T1000 (cell line): ENCODE data around the gene C21orf91.

Experiments used
- DNase-seq: peaks from one replicate; lab custom pipeline; 2025; ENCODE audit warnings: mixed read lengths; lab: John Stamatoyannopoulos, UW

C21orf91 gene

DNA sequence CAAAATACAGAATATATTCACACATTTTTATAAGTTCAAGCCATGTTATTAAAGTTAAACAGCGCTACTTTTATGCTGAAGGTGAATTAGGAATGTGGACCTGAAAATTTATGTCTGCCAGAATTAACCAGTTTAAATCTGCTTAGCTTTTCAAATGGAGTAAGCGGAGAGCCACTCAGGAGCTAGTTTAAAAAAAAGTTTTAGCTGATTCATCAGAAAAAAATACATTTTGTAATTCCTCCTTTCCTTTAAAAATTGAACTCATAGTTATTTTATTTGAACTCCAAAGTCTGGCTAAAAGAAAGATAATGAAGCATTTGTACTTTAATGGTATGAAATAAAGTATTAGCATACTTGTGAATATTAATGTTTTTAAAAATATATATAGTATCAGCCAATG lies 21.2 kb downstream of the C21orf91 start:
- DNase-seq: no peak

DNA sequence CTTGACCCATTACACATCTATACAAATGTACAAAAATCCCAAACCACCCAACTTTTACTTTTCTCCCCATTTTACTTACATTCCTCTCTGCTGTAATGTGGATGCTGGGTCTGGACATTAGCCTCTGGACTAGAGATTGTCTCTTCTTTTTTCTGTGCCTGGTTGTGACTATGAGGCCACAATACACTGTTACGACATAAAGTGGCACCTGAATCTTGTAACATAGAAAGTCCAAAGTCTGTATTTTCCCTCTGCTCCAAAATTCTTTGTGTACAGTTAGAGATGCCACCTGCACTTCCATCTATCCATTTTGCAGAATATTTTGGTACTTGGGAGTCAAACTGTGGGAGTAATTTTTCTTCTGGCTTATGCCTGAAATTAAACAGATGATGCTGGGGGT lies 22.7 kb downstream of the C21orf91 start:
- no peak for DNase-seq

DNA sequence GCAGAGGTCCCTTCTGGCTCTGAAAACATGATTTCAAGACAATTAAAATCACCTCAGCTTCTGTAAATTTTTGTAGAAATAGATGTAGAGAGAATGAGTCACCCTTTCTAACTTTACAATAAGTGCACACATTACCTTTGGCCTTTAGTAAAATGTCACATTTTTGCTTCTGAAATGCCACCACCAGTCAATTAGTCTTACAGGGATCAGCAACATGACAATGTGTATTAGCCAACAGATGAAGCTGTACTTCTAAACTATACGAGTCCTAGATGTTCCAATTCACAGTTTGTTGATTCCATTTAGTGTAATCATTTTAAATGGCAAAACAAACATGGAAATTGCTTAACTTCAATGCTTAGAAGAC lies 23.1 kb downstream of the C21orf91 start:
- DNase-seq: no peak

DNA sequence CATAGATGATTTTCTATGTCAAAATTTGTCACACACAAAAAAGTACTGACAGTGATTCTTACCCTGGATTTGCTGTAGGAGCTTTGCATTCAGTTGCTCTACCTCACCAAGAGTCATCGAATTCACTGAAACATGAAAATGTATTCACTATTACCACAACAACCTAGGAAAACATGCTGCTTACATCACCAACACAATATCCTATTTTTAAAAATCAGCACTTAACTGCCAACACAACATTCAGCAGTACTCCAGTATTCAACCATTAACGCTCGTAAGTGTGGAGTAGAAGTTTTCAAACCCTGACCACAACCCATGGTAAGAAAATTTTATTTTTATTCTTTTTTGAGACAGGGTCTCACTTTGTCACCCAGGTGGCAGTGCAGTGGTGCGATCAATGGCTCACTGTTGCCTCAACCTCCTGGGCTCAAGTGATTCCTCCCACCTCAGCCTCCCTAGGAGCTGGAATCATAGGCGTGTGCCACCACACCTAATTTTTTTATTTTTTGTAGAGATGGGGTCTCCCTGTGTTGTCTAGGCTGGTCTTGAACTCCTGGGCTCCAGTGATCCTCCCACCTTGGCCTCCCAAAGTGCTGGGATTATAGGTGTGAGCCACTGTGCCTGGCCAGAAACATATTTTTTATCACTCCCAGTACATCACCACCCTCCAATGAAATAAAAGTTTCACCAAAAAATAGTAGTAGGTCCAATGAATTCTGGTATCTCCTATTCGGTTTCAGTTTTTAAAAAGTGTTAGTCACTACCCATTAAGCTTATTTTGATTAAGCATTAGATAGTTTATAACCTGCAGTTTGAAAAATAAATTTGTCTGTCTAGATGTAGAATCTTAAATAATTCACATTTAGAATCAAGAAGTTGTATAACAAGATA lies 23.8 kb downstream of the C21orf91 start:
- DNase-seq: no peak

DNA sequence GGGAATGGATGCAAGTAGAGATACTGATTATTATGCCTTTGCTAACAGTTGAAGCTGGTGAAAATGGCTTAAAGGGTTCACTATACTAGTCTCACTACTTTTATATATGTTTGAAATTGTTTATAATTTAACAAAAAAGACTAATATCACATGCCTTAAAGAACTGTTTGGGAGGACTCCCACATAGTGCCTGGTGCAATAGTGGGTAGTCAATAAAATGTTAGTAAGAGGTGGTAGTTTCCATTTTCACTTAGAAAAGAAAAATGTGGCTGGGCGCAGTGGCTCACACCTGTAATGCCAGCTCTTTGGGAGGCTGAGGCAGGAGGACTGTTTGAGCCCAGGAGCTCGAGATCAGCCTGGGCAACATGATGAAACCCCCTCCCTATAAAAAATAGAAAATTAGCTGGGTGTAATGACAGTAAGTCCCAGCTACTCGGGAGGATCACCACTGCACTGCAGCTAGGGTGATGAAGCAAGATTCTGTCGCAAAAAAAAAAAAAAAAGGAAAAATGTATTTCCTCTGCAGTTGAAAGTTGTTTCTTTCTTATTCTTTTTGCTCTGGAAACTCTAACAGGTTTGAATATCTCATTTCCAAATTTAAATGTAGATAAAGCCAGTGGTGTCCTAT lies 24.5 kb downstream of the C21orf91 start:
- DNase-seq: no peak

DNA sequence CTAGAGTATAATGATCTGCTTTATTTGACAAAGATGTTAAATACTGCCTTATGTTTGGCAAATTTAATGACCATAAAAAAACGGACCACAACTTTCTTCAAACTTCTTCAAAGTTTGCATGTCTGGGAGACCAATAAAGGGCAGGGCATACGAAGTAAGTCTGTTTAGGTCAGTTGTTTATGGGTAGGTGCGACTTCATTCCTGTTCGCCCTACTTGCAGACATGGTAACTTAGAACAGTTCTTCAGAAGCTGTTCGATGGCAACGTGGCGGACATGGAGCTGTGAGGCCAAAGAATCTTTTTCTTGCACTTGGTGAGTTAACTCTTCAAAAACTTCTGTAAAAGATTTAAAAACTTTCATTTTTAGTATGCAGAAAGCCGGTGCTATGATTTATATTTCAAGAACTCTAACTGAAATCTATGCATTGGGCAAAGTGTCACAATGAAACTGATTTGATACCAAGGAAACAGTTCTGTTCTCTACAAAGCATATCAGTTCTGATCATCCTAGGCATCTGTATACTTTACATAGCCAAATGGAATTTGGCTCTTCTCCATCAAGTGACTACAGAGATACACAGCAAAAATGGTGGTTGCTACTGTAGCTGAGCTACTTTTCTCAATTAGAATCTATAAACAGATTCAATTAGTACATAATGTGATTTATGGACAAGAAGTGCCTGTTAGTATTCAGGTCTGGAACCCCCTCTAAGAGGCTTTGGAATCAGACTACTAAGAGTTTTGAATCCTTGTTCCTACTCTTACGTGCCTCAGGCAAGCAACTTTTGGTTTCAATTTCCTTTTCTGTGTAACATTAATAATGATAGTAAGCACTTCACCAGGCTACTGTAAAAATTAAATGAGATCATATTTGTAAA lies 25.7 kb downstream of the C21orf91 start:
- DNase-seq: no peak

DNA sequence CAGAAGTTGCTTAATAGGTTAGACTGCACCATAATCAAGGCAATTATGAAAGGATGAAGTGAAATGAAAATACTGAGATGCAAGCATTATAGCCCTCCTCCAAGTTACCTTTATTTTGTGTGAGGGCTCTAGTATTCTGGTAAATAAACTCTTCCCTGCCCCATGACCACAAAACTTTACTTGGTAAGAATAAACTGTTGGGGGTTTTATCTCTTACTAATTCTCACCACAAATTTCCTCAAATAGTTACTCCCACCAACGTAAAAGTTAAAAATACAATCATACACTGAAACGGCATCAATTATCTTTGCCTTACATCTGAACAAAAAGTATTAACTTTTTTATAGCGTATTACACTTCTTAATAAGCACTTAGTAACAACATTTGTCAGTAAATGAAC lies 29.5 kb downstream of the C21orf91 start:
- DNase-seq: no peak

DNA sequence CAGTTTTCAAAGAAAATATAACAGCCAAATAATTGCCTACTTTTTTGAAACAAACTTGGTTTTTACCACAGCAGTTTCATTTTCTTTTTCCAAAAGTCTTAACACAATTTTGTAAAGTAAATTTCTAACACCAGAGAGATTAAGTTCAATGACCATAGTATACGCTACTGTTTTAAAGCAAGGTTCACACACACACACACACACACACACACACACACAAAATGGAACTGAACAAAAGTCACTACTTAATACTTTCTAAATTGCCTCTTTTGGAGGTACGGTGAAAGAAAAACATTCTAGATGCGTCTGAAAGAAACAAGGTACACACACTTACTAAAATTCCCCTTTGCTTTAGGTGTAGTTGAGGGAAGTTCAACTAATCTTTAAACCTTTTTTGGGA lies 30.1 kb downstream of the C21orf91 start:
- no peak for DNase-seq

DNA sequence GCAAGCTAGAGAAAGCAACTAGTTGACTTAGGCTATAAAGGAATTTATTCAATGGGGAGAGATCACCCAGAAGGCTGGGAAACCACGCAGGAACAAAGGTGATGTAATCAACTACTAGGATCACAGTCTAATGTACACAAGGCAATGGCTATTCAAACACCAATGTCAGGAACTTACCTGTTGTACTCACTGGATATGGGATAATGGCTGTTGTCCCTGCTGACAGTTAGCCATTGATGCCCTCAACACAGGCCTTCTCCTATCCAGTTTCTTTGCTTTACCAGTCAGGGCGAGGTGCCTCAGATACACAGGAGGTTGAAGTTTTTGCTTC lies 32.3 kb downstream of the C21orf91 start:
- DNase-seq: no peak

DNA sequence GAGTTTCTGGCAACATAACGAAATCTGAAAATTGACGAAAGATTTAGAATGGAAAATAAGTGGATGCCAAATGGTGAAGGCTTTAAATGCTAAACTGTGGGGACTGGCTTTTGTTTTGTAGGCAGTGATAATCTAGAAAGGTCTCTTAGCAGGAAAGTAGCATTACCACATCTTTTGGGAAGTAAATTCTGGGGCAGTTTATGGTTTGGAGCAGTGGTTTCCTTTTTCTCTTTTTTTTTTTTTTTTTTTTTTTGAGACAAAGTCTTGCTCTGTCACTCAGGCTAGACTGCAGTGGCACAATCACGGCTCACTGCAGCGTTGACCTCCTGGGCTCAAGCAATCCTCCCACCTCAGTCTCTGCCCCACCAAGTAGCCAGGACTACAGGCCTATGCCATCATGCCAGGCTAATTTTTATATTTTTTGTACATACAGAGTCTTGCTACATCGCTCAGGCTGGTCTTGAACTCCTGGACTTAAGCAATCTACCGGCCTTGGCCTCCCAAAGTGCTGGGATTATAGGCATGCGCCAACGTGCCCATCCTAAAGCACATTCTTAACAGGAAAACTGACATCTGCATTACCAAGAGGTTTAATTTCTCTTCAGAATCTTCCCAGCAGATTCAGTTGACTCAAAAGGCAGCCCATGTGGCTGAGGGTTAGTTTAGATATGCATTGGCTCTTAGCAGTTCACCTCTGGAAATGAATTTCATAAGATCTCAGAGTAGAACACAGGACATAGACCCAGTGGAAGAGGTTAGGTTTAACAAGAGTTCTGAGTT lies 32.9 kb downstream of the C21orf91 start:
- DNase-seq: no peak

DNA sequence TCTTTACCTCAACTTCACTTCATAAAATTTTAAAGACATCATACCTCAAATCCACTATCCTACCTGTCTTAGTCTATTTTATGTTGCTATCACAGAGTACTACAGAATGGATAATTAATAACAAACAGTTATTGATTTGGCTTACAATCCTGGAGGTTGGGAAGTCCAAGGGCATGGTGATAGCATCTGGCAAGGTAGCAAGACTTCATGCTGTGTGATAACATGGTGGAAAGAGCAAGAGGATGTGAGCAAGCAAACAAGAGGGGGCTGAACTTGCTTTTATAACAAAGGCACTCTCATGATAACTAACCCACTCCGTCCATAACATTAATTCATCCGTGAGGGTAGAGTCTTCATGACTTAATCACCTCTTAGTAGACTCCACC lies 33.8 kb downstream of the C21orf91 start:
- DNase-seq: no peak

DNA sequence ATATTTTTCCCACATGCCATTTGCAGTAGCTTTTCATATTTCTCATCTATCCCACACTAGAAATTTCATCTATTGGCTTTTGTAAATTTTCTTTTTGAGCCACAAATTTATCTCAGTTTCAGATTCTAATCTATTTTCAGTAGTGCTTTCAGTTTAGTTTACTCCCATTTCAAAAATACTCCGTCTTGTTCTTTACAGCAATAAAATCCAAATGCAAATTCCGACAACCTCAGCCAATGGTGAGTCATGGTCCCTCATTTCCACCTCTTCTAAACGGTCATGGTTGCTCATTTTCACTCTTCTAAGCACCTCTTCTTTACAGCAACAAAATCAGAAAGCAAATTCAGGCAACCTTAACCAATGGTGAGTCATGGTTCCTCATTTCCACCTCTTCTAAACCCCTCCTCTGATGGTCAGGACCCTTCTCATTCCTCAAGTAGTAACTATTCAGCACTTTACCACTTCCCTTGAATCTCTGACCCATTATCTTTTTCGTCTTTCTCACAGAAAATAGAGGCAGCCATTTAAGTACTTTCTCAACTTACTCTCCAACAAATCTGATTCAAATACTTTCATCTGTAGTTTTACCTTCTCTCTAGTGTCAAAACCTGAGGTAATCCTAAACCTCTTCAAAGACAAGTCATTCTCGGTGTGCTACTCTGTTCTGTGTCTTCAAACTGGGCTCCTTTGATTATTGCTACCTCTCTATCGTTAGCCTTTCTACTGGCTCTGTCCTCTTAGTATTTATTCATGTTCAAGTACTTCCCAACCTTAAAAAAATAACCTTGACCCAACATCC lies 34.4 kb downstream of the C21orf91 start:
- no peak for DNase-seq

DNA sequence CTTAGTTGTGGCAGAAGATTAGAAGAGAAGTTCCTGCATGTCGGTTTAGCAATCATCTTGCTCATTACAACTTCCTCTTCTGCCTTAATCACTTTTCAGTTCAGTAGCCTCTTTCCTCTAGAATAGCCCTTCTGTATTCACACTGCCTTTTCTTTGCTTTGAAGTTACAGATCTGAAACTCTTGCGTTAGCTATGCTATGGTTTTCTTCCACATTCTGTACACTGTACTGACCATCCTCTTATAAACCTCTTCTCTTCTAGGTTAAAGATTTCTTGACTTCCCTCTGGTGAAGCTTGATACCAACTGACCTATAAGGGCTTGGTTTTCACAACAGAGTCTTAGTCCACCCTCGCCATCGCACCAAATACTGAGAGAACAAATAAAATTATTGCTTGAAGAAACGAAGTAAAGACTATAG lies 35.0 kb downstream of the C21orf91 start:
- no peak for DNase-seq

DNA sequence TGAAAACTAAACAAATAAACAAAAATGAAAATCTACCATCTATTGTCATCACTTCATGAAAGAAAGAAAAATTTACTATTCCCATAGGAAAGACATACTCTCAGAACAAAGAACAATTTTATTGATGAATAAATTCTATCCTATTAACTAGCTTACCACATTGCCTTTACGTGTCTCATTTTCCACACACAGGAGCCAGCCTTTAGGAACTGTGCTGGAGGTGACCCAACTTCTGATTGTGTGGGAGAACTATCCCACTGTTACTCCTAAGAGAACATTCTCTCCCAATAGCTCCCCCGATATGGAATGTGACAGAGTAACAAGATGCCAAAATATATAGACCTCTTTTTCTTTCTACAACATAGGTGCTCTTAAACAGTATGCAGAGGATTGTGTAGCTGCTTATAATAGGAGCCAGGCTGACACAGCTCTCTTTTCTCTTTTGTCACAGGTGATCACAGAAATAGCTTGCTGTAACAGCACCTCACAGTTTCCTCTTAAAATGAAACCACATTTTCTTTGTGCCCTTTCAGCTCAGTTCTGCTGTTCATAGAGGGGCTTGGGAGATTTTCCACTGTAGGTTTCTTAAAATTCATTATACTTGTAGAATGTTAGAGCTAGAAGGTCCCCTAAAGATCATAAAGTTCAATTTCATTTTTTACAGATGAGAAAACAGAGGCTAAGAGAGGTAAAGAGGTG lies 35.5 kb downstream of the C21orf91 start:
- no peak for DNase-seq

DNA sequence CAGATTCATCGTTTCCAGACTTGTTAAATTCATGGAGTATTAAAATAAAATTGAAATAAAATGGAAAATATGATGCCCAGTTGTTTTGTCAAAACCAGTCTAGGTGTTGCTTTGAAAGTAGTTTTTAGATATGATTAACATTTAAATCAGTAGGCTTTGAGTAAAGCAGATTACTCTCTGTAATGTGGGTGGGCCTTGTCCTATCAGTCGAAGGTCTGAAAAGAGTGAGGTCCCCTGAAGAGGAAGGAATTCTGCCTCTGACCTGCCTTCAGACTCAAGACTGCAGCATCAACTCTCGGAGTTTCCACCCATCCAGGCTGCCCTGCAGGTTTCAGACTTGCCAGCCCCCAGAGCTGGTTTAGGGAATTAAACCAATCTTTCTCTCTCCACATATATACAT lies 36.2 kb downstream of the C21orf91 start:
- DNase-seq: no peak

DNA sequence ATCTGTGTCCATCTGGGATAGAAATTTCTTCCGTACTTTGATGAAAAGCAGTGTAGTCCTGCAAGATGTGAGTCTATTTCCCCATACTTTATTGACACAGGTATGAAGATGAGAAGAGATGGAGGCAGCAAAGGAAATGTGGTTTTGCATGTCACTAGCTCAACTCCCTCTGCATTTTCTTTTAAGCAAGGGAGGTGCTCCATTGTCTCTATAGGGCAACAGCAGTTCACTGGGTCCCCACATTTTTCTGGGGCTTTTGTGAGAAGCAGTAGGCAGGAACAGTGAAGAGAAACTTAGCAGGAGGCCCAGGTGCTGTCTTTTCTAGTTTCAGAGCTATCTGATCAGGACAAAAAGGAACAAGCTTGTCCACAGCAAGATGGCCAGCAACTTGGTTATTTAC lies 37.1 kb downstream of the C21orf91 start:
- no peak for DNase-seq

DNA sequence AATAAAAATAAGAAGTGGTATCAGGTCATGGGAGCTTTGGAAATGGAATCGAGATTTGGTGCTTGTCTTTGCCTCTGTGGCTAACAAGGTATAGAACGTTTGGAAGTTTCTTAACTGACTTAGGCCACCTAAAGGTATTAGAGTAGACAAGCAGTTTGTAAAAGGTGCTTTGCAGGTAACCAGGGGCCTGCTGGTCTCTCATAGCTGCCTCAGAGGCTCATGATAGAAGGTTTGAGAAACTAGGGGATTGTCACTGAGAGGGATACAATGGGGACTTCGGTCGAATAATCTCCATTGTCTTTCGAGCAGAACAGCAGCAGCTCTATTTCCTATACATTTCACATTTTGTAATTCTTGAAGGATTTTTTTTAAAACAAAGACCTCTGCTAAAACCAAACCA lies 37.6 kb downstream of the C21orf91 start:
- DNase-seq: no peak

DNA sequence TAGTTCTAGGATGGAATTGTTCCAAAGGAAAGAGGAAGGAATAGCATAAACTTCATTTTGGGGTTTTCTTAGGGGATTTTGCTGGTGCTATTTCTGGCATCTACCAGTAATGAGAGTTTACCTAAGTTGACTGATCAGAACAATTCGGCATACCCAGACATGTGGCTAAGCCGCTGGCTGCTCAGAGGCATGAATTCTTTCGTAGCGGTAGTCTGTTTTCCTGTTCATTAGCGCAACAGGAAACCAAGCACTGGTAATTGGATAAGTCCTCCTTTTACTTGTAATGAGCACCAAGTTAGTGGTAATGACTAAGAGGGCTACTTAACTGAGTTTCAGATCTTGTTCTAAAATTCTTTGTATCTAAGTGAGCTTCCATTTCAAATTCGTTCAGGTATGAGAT lies 38.6 kb downstream of the C21orf91 start:
- no peak for DNase-seq

DNA sequence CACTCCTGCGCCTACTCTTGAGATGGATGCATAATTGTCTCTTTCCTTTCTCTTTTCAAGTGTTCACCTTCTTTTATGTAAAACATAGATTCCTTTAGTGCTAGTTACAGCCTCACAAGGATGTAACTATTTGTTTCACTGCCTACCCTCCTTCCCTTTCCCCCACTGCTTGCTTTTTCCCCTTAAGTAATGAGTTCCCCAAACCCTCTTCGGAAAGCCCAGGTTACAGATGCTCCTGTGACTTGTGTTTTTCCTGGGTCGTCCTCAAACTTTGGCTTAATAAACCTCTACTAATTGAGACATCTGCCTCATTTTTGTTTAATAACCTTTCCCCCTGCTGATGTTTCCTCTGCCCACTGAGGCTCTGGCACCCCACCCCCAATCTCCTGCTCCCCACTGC lies 39.2 kb downstream of the C21orf91 start:
- no peak for DNase-seq

DNA sequence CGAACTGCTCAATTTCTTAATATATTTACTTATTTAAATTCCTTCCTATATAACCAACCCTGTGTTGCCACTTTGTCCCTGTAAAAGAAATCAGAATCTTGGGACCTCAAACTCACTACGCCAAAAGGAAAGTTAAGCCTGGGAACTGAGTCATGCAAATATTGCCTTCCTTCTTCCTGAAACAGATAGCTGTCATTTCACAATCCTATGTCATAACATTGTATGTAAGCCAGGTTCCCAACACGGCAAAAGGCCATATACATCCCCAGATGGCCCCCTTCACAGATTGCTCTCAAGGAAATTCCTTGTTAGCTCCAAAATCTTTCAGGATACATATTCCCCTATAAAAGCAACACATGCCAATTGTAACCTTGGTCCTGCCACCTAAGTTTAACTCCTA lies 39.7 kb downstream of the C21orf91 start:
- DNase-seq: no peak
